NCI-H2227 (cell line): ENCODE results near the gene EXD1.
"Not testable (repeated sequence)": the region's sequence is repeated elsewhere in the genome, so short reads cannot be mapped to it uniquely, and the experiment has no call there.

ENCODE experiments used
- DNase-seq: peaks from one replicate; lab custom pipeline; 2025; ENCODE audit not compliant: unreplicated experiment; lab: John Stamatoyannopoulos, UW

EXD1 gene

DNA sequence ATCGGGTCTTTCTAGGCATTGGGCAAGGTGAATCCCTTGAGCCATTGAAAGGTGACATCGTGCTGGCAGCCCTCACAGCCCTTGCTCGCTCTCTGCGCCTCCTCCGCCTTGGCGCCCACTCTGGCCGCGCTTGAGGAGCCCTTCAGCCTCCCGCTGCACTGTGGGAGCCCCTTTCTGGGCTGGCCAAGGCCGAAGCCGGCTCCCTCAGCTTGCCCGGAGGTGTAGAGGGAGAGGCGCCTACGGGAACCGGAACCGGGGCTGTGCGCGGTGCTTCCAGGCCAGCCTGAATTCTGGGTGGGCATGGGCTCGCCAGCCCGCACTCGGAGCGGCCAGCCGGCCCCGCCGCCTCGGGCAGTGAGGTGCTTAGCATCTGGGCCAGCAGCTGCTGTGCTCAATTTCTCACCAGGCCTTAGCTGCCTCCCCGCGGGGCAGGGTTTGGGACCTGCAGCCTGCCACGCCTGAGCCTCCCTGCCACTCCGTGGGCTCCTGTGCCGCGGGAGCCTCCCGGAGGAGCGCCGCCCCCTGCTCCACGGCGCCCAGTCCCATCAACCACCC lies 79.0 kb downstream of the EXD1 start:
- no peak for DNase-seq

DNA sequence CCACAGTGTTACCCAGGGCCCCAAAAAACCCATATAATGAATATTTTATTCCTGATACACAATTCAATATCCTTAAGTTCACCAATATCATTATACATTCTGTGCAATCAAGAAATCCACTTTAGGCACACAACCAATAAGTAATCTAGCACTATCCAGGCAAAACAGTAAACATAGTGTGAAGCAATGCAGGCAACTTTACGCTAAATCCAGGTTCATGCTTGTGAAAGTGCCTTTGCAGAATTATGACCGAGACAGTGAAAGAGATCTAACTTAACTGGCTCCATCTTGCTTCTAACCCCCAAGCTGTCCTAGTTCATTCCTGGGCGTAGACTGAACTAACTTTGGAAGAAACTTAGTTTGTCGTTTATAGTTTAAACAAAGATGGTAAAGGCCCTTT lies 80.3 kb downstream of the EXD1 start:
- DNase-seq, result no peak

DNA sequence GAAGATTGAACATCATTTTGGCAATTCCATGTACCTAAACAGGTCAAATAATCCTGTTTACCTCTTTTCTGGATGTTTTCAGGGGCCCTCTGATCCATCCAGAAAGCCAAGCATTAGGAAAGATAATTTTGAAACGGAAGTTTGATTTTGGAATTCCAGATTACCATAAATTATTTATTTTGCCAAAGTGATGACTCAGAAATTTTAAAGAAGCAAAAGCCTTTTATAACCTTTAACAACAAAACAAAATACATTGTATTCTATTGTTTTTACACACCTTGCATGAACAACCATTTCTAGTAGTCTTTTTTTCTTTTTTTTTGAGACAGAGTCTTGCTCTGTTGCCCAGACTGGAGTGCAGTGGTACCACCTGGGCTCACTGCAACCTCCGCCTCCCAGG lies 82.5 kb downstream of the EXD1 start:
- no peak for DNase-seq

DNA sequence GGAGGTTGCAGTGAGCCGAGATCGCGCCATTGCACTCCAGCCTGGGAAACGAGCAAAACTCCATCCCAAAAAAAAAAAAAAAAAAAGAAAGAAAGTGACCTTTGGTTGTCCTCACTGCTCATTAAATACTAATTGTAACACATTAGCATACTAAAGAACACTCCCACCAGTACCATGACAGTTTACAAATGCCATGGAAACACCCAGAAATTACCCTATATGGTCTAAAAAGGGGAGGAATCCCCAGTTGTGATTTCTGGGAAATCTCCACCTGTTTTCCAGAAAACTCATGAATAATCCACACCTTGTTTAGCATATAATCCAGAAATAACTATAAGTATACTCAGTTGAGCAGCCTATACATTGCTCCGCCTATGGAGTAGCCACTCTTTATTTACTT lies 90.9 kb downstream of the EXD1 start:
- no peak for DNase-seq

DNA sequence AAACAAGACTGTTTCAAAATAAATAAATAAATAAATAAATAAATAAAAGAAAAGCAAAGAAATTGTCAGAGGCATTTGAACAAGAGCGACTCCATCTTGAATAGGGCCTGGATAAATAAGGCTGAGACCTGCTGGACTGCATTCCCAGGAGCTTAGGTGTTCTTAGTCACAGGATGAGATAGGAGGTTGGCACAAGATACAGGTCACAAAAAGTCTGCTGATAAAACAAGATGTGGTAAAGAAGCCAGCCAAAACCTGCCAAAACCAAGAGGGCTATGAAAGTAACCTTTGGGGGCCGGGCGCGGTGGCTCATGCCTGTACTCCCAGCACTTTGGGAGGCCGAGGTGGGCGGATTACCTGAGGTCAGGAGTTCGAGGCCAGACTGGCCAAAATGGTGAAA lies 91.4 kb downstream of the EXD1 start:
- DNase-seq, result not testable (repeated sequence)

DNA sequence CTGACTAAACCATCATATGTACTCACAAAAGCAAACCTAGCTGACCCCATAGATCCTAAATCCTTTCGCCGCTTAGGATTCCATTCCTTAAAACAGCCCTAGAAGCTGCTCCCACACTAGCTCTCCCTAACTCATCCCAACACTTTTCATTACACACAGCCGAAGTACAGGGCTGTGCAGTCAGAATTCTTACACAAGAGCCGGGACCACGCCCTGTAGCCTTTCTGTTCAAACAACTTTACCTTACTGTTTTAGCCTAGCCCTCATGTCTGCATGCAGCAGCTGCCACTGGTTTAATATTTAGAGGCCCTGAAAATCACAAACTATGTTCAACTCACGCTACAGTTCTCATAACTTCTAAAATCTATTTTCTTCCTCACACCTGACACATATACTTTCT lies 95.0 kb downstream of the EXD1 start:
- DNase-seq, result not testable (repeated sequence)

DNA sequence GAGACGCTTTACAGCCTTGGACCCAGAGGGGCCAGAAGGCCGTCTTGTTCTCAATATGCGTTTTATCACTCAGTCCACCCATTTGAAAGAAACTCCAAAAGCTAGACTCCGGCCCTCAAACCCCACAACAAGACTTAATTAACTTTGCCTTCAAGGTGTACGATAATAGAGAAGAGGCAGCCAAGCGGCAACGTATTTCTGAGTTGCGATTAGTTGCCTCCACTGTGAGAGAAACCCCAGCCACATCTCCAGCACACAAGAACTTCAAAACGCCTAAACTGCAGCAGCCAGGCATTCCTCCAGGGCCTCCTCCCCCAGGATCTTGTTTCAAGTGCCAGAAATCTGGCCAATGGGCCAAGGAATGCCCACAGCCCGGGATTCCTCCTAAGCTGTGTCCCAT lies 97.1 kb downstream of the EXD1 start:
- no peak for DNase-seq
